Neural cell (in vitro differentiated cells): ENCODE results near the gene PDE3A. TPM values are rescaled to one million over a fixed set of nuclear protein-coding genes. Genes with fewer than 3 reads are reported as not detected.

Experiments
- H2AFZ ChIP-seq: fragments of 200-600, 300-800 bp; sonication (generic), shearing (Covaris generic); 2 replicates; pipeline ENCODE4 v1.6.0; 2014; ENCODE audit warnings: low read depth, mild to moderate bottlenecking, antibody characterized with exemption, low read length, moderate library complexity
- H3F3A ChIP-seq: fragments of 200-600 bp; shearing (Covaris generic); 2 replicates; pipeline ENCODE4 v1.6.1; 2016; ENCODE audit warnings: mild to moderate bottlenecking, moderate library complexity, mixed read lengths, antibody characterized with exemption, low read length; ENCODE audit not compliant: insufficient read depth, poor library complexity, severe bottlenecking
- H3K27ac ChIP-seq: fragments of 200-600, 300-800 bp; sonication (generic), shearing (Covaris generic); 2 replicates; pipeline ENCODE4 v1.5.1; 2014; ENCODE audit warnings: mild to moderate bottlenecking, low read length, moderate library complexity
- H3K27me3 ChIP-seq: fragments of 300-800, 200-600 bp; sonication (generic), shearing (Covaris generic); 2 replicates; pipeline ENCODE4 v1.6.0; 2014; ENCODE audit warnings: mild to moderate bottlenecking, low read depth, low read length, moderate library complexity; ENCODE audit not compliant: insufficient read depth
- H3K36me3 ChIP-seq: fragments of 300-800, 200-600 bp; sonication (generic), shearing (Covaris generic); 2 replicates; pipeline ENCODE4 v1.5.1; 2014; ENCODE audit warnings: mild to moderate bottlenecking, antibody characterized with exemption, low read length, moderate library complexity; ENCODE audit not compliant: insufficient read depth
- H3K4me2 ChIP-seq: fragments of 300-800, 200-600 bp; sonication (generic), shearing (Covaris generic); 2 replicates; pipeline ENCODE4 v1.6.0; 2014; ENCODE audit warnings: mild to moderate bottlenecking, low read length
- H3K4me3 ChIP-seq: fragments of 300-800, 200-600 bp; sonication (generic), shearing (Covaris generic); 2 replicates; pipeline ENCODE4 v1.5.1; 2014; ENCODE audit warnings: mild to moderate bottlenecking, low read length, moderate library complexity
- H3K79me2 ChIP-seq: fragments of 200-600 bp; shearing (Covaris generic); replicated peaks from 2 replicates; pipeline ENCODE4 v1.6.0; 2014; ENCODE audit warnings: mild to moderate bottlenecking, low read length, moderate library complexity; ENCODE audit not compliant: insufficient read depth
- H3K9ac ChIP-seq: fragments of 300-800, 200-600 bp; sonication (generic), shearing (Covaris generic); 2 replicates; pipeline ENCODE4 v1.6.1; 2016; ENCODE audit warnings: mild to moderate bottlenecking, low read length, mixed read lengths
- H3K9me2 ChIP-seq: fragments of 200-600 bp; shearing (Covaris generic); 2 replicates; pipeline ENCODE4 v1.6.1; 2016; ENCODE audit warnings: mild to moderate bottlenecking, low read length, mixed read lengths; ENCODE audit not compliant: insufficient read depth
- H3K9me3 ChIP-seq: fragments of 200-600, 300-800 bp; sonication (generic), shearing (Covaris generic); 2 replicates; pipeline ENCODE4 v1.6.1; 2016; ENCODE audit warnings: mild to moderate bottlenecking, mixed run types, low read length, moderate library complexity, mixed read lengths
- H4K20me1 ChIP-seq: fragments of 200-600 bp; shearing (Covaris generic); 2 replicates; pipeline ENCODE4 v1.6.1; 2016; ENCODE audit warnings: mild to moderate bottlenecking, mixed run types; ENCODE audit not compliant: insufficient read depth
- EP300 ChIP-seq: fragments of 450-650 bp; conservative IDR thresholded peaks from 2 replicates; pipeline ENCODE4 v1.6.1; 2014; ENCODE audit warnings: antibody characterized with exemption, mild to moderate bottlenecking, moderate library complexity; ENCODE audit not compliant: poor library complexity, severe bottlenecking
- EZH2 ChIP-seq: fragments of 200-600, 300-800 bp; shearing (Covaris generic), sonication (generic); IDR thresholded peaks from 2 replicates; pipeline ENCODE4 v1.6.1; 2014; ENCODE audit warnings: antibody characterized with exemption, low read length, borderline replicate concordance, mild to moderate bottlenecking; ENCODE audit not compliant: insufficient read depth, poor library complexity, severe bottlenecking
- MXI1 ChIP-seq: fragments of 450-650 bp; conservative IDR thresholded peaks from 2 replicates; pipeline ENCODE4 v1.6.1; 2014; ENCODE audit warnings: antibody characterized with exemption, mild to moderate bottlenecking; ENCODE audit not compliant: poor library complexity, severe bottlenecking
- POLR2AphosphoS5 ChIP-seq: IDR thresholded peaks from 2 replicates; pipeline ENCODE4 v1.6.1; 2012
- RAD21 ChIP-seq: fragments of 450-650 bp; conservative IDR thresholded peaks from 2 replicates; pipeline ENCODE4 v1.6.1; 2014; ENCODE audit warnings: antibody characterized with exemption, mild to moderate bottlenecking, moderate library complexity
- SMC3 ChIP-seq: fragments of 450-650 bp; conservative IDR thresholded peaks from 2 replicates; pipeline ENCODE4 v1.6.1; 2014; ENCODE audit warnings: antibody characterized with exemption, mild to moderate bottlenecking, moderate library complexity; ENCODE audit not compliant: poor library complexity
- TAF1 ChIP-seq: IDR thresholded peaks from 2 replicates; pipeline ENCODE4 v1.6.1; 2012; ENCODE audit warnings: low read depth
- polyA plus RNA-seq: library from polyadenylated mRNA; depleted of rRNA; stranded (reverse); fragments of >200 nt; gene quantifications from 2 replicates; pipeline ENCODE4 v1.2.3, GENCODE V29; 2014
- TF ChIP-seq, protein P1 (sequence below): fragments of 450-650 bp; IDR thresholded peaks from 2 replicates; pipeline ENCODE4 v1.5.1; 2014; ENCODE audit warnings: antibody characterized with exemption, mild to moderate bottlenecking, moderate library complexity; ENCODE audit not compliant: poor library complexity, severe bottlenecking
- TF ChIP-seq, protein P2 (sequence below): IDR thresholded peaks from 2 replicates; pipeline ENCODE4 v1.6.1; 2012; ENCODE audit warnings: borderline replicate concordance

The PDE3A gene
- polyA plus RNA-seq, 1 donor from 2014 or later, result 0.94 TPM

DNA sequence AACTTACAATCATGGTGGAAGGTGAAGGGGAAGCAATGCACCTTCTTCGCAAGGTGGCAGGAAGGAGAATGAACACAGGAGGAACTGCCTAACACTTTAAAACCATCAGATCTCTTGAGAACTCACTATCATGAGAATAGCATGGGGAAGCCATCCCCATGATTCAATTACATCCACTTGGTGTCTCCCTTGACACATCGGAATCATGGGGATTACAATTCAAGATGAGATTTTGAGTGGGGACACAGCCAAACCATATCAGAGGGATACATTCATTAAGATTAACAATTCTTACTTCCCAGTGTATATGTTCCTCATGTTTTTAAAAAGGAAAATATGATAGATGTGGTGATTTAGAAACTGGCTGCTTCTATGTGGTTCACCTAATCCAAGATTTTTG lies 117.9 kb downstream of the PDE3A start:
- H4K20me1 ChIP-seq, result no peaks in the 10 kb centered on the region
- no peak overlapping the region for H3K27ac ChIP-seq
- H3K4me2 ChIP-seq, result no peak overlapping the region
- H3K27me3 ChIP-seq, result no peaks in the 10 kb centered on the region
- no peaks in the 10 kb centered on the region for H3K79me2 ChIP-seq
- no peaks in the 10 kb centered on the region for H3K9me2 ChIP-seq
- no peak overlapping the region for H3K4me3 ChIP-seq
- H3K9me3 ChIP-seq, result no peaks in the 10 kb centered on the region
- TF ChIP-seq POLR2AphosphoS5 (no peak), RAD21 (no peak), EZH2 (no peak), TAF1 (no peak), SMC3 (no peak), EP300 (no peak), MXI1 (no peak)
- TF ChIP-seq, protein P1, sequence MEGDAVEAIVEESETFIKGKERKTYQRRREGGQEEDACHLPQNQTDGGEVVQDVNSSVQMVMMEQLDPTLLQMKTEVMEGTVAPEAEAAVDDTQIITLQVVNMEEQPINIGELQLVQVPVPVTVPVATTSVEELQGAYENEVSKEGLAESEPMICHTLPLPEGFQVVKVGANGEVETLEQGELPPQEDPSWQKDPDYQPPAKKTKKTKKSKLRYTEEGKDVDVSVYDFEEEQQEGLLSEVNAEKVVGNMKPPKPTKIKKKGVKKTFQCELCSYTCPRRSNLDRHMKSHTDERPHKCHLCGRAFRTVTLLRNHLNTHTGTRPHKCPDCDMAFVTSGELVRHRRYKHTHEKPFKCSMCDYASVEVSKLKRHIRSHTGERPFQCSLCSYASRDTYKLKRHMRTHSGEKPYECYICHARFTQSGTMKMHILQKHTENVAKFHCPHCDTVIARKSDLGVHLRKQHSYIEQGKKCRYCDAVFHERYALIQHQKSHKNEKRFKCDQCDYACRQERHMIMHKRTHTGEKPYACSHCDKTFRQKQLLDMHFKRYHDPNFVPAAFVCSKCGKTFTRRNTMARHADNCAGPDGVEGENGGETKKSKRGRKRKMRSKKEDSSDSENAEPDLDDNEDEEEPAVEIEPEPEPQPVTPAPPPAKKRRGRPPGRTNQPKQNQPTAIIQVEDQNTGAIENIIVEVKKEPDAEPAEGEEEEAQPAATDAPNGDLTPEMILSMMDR, result no peak
- TF ChIP-seq, protein P2, sequence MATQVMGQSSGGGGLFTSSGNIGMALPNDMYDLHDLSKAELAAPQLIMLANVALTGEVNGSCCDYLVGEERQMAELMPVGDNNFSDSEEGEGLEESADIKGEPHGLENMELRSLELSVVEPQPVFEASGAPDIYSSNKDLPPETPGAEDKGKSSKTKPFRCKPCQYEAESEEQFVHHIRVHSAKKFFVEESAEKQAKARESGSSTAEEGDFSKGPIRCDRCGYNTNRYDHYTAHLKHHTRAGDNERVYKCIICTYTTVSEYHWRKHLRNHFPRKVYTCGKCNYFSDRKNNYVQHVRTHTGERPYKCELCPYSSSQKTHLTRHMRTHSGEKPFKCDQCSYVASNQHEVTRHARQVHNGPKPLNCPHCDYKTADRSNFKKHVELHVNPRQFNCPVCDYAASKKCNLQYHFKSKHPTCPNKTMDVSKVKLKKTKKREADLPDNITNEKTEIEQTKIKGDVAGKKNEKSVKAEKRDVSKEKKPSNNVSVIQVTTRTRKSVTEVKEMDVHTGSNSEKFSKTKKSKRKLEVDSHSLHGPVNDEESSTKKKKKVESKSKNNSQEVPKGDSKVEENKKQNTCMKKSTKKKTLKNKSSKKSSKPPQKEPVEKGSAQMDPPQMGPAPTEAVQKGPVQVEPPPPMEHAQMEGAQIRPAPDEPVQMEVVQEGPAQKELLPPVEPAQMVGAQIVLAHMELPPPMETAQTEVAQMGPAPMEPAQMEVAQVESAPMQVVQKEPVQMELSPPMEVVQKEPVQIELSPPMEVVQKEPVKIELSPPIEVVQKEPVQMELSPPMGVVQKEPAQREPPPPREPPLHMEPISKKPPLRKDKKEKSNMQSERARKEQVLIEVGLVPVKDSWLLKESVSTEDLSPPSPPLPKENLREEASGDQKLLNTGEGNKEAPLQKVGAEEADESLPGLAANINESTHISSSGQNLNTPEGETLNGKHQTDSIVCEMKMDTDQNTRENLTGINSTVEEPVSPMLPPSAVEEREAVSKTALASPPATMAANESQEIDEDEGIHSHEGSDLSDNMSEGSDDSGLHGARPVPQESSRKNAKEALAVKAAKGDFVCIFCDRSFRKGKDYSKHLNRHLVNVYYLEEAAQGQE, result no peak
- no peak overlapping the region for H2AFZ ChIP-seq
- no peaks in the 10 kb centered on the region for H3K36me3 ChIP-seq
- H3F3A ChIP-seq, result no peaks in the 10 kb centered on the region
- no peak overlapping the region for H3K9ac ChIP-seq

DNA sequence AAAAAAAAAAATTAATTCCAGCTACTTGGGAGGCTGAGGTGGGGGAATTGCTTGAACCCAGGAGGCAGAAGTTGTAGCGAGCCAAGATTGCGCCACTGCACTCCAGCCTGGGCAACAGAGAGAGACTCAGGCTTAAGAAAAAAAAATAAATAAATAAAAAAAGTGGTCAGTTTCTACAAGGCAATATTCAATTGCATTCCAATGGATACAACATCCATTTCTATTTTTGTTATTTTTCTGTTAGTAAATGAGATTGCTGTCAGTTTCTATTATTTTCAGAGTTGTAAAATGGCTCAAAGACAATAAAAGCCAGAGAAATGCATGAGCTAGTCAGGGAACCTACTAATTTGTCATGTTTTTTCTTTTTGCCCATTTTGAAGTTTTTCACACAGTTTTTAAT lies 119.2 kb downstream of the PDE3A start:
- TF ChIP-seq RAD21 (no peak), EP300 (no peak), SMC3 (no peak), TAF1 (no peak), POLR2AphosphoS5 (no peak), MXI1 (no peak), EZH2 (no peak)
- TF ChIP-seq, protein P2, result no peak
- TF ChIP-seq, protein P1, result no peak
- Histone ChIP-seq H3K9ac (no peak overlapping the region), H3K36me3 (no peaks in the 10 kb centered on the region), H4K20me1 (no peaks in the 10 kb centered on the region), H3F3A (no peaks in the 10 kb centered on the region), H2AFZ (no peak overlapping the region), H3K27ac (no peak overlapping the region), H3K9me2 (no peaks in the 10 kb centered on the region), H3K27me3 (no peaks in the 10 kb centered on the region), H3K9me3 (no peaks in the 10 kb centered on the region), H3K4me2 (no peak overlapping the region), H3K79me2 (no peaks in the 10 kb centered on the region), H3K4me3 (no peak overlapping the region)
